HG03045 (cell line): ENCODE data around the gene RNF157.

ENCODE experiments used
- ATAC-seq: cut with Tn5 transposase; IDR thresholded peaks from one replicate; pipeline ENCODE4 v1.9.1; 2021; ENCODE audit warnings: mild to moderate bottlenecking, moderate library complexity; ENCODE audit not compliant: unreplicated experiment

Gene RNF157

DNA sequence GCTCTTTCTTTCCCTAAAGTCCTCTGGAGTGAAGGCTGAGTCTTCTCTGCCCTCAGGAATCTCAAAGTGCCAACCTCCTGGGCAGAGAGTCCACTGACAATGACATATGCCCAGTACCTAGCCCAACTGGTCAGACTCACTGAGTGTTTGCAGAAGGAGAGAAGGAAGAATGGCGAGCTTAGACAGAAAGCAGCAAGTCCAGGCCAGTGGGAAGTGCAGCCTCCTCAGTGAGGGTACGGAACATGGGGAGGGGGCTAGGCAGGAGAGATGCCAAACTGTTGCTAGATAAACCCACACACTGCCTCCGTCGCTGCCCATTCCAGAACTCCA is 137.4 kb downstream of the RNF157 start:
- peak; percentile 5 for ATAC-seq

DNA sequence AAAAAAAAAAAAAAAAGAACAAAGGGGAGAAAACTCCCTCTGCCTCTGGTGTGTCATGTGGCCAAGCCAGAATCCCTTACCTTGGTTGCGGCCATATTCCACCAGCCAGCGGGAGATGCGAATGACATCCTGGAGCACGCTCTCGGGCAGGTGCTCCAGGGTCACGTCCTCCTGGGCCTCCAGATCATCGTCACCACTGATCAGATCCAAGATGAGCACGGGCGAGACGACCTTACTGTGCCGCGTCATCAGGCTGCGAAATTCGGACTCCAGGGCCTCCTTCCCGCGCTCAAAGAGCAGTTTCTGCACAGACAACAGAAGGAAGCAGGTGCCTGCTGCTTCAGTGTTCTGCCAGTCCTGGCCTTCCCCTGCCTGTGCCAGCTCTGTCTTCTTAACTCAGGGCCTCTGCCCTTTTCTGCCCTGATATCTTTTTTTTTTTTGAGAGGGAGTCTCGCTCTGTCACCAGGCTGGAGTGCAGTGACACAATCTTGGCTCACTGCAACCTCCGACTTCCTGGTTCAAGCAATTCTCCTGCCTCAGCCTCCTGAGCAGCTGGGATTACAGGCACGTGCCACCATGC is 142.5 kb downstream of the RNF157 start:
- no peak for ATAC-seq

- ATAC-seq: no peak
Measured at GRCh38 chr17:76095943-76096342, 144.3 kb downstream of the RNF157 start.

DNA sequence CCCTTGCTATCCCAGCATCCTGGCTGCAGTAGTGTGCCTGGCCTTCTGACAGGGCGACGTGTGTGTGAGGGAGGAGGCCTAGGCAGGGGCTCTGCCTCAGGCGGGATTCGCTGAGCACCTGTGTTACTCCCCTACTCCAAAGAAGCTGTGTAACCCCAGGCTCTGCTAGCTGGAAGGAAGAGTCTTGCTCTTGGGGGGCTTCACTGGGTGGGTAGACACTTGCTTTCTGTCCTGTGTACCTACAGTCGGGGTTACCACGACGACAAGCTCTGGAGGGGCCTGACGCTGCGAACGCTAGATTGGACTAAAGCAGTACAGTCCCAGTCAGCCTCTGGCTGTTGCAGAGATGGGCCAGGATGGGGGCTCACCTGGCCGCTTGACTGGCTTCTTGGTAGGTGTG is 146.2 kb downstream of the RNF157 start:
- no peak for ATAC-seq

GRCh38 chr17:76092526-76093413 is 147.5 kb downstream of the RNF157 start:
- ATAC-seq: no peak
